Measurements from ENCODE around the gene RAB32. TPM values are rescaled to one million over a fixed set of nuclear protein-coding genes. Genes with fewer than 3 reads are reported as not detected.

Gene RAB32
- total RNA-seq, 4 donors from 2014 or later, result 12.3 to 17.7 (median 16.8) TPM

- TF ChIP-seq, protein P1, sequence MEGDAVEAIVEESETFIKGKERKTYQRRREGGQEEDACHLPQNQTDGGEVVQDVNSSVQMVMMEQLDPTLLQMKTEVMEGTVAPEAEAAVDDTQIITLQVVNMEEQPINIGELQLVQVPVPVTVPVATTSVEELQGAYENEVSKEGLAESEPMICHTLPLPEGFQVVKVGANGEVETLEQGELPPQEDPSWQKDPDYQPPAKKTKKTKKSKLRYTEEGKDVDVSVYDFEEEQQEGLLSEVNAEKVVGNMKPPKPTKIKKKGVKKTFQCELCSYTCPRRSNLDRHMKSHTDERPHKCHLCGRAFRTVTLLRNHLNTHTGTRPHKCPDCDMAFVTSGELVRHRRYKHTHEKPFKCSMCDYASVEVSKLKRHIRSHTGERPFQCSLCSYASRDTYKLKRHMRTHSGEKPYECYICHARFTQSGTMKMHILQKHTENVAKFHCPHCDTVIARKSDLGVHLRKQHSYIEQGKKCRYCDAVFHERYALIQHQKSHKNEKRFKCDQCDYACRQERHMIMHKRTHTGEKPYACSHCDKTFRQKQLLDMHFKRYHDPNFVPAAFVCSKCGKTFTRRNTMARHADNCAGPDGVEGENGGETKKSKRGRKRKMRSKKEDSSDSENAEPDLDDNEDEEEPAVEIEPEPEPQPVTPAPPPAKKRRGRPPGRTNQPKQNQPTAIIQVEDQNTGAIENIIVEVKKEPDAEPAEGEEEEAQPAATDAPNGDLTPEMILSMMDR (IDR thresholded peaks at IDR 0.05), result no peak
- TF ChIP-seq POLR2A (IDR thresholded peaks at IDR 0.05), result no peak
- intact Hi-C loops (cut with DNase I; ENCODE audit: low total_unique reads), result no loop called here
- 68 to 72% methylated on average over 1 of the region's 1 CpG for WGBS, 2 donors
- no peak overlapping the region for H3K4me3 ChIP-seq (ENCODE audit: low read depth, poor library complexity, severe bottlenecking)
- no peak for DNase-seq (ENCODE audit: low spot score in 2 of 2)
These were observed 40.3 kb downstream of the RAB32 start for GRCh38 chr6:146583966-146584365.

DNA sequence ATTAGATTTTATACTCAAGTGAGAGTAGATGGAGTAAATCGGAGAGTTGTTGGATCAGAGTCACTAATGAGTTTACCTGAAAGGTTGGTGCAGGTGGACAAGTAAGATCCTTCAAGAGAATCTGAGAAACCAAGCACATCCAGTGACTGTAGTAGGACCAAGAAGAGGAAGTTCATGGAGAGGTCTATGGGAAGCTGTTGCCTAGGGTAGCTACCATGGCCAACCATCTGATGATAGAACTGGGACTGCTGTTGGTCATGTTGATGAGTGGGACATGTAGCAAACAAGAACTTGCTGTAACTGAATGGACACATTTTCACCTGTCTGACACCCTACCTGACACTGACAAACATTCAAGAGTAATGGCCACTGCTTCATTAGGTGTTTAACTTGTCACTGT, 43.8 kb downstream of the RAB32 start:
- intact Hi-C loops (cut with DNase I; ENCODE audit: low total_unique reads), result no loop called here
- TF ChIP-seq POLR2A (IDR thresholded peaks at IDR 0.05), result no peak
- TF ChIP-seq, protein P1 (IDR thresholded peaks at IDR 0.05), result no peak
- 0% methylated on average over 1 of the region's 1 CpG; no CpG with 5 or more reads in 1 of the 2 donors for WGBS, 2 donors
- DNase-seq (ENCODE audit: low spot score in 2 of 2), result no peak
- H3K4me3 ChIP-seq (ENCODE audit: low read depth, poor library complexity, severe bottlenecking), result no peak overlapping the region

- intact Hi-C loops (cut with DNase I; ENCODE audit: low total_unique reads), result no loop called here
- TF ChIP-seq POLR2A (IDR thresholded peaks at IDR 0.05), result no peak
- TF ChIP-seq, protein P1 (IDR thresholded peaks at IDR 0.05), result no peak
- no peak overlapping the region for H3K4me3 ChIP-seq (ENCODE audit: low read depth, poor library complexity, severe bottlenecking)
- 86 to 87% methylated on average over 1 of the region's 1 CpG for WGBS, 2 donors
- no peak for DNase-seq (ENCODE audit: low spot score in 2 of 2)
These were observed 46.9 kb downstream of the RAB32 start for GRCh38 chr6:146590492-146590891.

DNA sequence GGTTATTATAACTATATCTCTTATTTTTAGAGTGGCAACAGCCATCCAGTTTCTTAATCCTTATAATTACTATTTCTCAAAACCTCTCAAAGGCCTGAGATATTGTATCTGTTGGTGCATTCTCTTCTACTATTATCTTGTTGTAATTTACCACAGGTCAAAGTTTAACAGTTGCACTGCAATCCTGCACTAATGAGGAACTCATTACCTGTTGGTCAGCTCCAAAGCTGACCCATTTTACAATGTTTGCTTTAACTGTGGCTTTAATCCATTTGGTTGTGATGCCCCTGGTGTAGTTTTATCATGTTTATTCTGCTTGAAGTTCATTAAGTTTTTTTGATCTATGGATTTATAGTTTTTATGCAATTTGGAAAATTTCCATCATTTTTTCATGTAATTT, 48.8 kb downstream of the RAB32 start:
- intact Hi-C loops (cut with DNase I; ENCODE audit: low total_unique reads), result no loop called here
- H3K4me3 ChIP-seq (ENCODE audit: low read depth, poor library complexity, severe bottlenecking), result no peak overlapping the region
- TF ChIP-seq, protein P1 (IDR thresholded peaks at IDR 0.05), result no peak
- TF ChIP-seq POLR2A (IDR thresholded peaks at IDR 0.05), result no peak
- DNase-seq (ENCODE audit: low spot score in 2 of 2), result no peak

- TF ChIP-seq, protein P1 (IDR thresholded peaks at IDR 0.05), result no peak
- no peak for TF ChIP-seq POLR2A (IDR thresholded peaks at IDR 0.05)
- DNase-seq (ENCODE audit: low spot score in 2 of 2), result no peak
- no peak overlapping the region for H3K4me3 ChIP-seq (ENCODE audit: low read depth, poor library complexity, severe bottlenecking)
- WGBS, 2 donors, result 62 to 74% methylated on average over 2 of the region's 2 CpGs
- intact Hi-C loops (cut with DNase I; ENCODE audit: low total_unique reads), result no loop called here
These were observed 50.4 kb downstream of the RAB32 start for GRCh38 chr6:146593986-146594385.

DNA sequence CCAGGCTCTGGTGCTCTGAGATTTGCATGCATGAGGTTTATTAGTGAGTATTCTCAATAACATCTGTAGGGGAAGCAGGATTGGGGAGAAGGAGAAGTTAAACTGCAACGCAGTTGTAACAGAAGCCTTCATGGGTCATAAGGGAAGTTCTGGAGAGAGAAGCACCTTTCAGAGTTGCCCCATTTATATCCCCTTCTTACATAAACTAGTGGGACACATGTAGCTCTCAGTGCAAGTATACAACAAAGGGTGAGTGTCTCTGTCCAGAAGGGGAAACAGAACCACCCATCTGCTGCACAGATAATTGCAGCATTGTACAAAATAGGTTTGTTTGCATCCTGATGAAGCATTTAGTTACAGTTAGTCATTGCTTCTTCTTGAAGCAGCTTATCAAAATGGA, 50.9 kb downstream of the RAB32 start:
- DNase-seq (ENCODE audit: low spot score in 2 of 2), result no peak
- no peak overlapping the region for H3K4me3 ChIP-seq (ENCODE audit: low read depth, poor library complexity, severe bottlenecking)
- intact Hi-C loops (cut with DNase I; ENCODE audit: low total_unique reads), result no loop called here
- WGBS, 2 donors, result 62 to 77% methylated on average over 1 of the region's 1 CpG
- TF ChIP-seq, protein P1 (IDR thresholded peaks at IDR 0.05), result no peak
- TF ChIP-seq POLR2A (IDR thresholded peaks at IDR 0.05), result no peak

Data from lower leg skin (tissue), 4 donors.